ENCODE measurements around the gene SORD.
"Not testable (repeated sequence)": the region's sequence is repeated elsewhere in the genome, so short reads cannot be mapped to it uniquely, and the experiment has no call there.

- TF ChIP-seq CTCF (IDR thresholded peaks at IDR 0.05; ENCODE audit: low read depth, low read length); EZH2phosphoT487 (IDR thresholded peaks at IDR 0.05; ENCODE audit: low read depth): not testable (repeated sequence)
Measured at GRCh38 chr15:45004590-45005175, 18.3 kb upstream of the SORD start.
